Uterus (tissue), 4 donors: ENCODE measurements around the gene TBC1D16. TPM values are rescaled to one million over a fixed set of nuclear protein-coding genes. Genes with fewer than 3 reads are reported as not detected.
A peak's percentile ranks its signal among the peaks of the same experiment; 100 is the strongest.

ENCODE experiments used
- DNase-seq, 2 donors: peaks; one replicate each; pipeline ENCODE4 v3.0.0-alpha.2; 2019 to 2020
- H3K27ac ChIP-seq, 2 donors: fragments of 200-600 bp; sonication (generic); 1 replicate in 1 of 2; 2 replicates in 1 of 2; pipeline ENCODE4 v1.5.1; 2016 to 2018
- H3K27me3 ChIP-seq, 2 donors: fragments of 200-600 bp; sonication (generic); one replicate each; pipeline ENCODE4 v1.5.1; 2018 to 2019; ENCODE audit warnings: control low read depth in 1 of 2
- H3K36me3 ChIP-seq, 2 donors: fragments of 200-600 bp; sonication (generic); one replicate each; pipeline ENCODE4 v1.5.1; 2019; ENCODE audit warnings: control low read depth in 1 of 2
- H3K4me1 ChIP-seq, 2 donors: fragments of 200-600 bp; sonication (generic); one replicate each; pipeline ENCODE4 v1.5.1; 2018 to 2019; ENCODE audit warnings: control low read depth in 1 of 2
- H3K4me3 ChIP-seq, 2 donors: fragments of 200-600 bp; sonication (generic); 1 replicate in 1 of 2; 2 replicates in 1 of 2; pipeline ENCODE4 v1.5.1; 2018 to 2019; ENCODE audit warnings: mild to moderate bottlenecking in 1 of 2
- H3K9me3 ChIP-seq, 2 donors: fragments of 200-600 bp; sonication (generic); one replicate each; pipeline ENCODE4 v1.5.1; 2019; ENCODE audit warnings: control low read depth in 1 of 2
- POLR2A ChIP-seq, 2 donors: fragments of 450-650 bp; IDR thresholded peaks; one replicate each; pipeline ENCODE4 v1.6.1; 2016; ENCODE audit warnings: antibody characterized with exemption in 2 of 2, mild to moderate bottlenecking in 1 of 2, moderate library complexity in 1 of 2
- intact Hi-C: fragments of 100-400 bp; cut with DNase I; formaldehyde crosslinking; loops from one replicate; pipeline ENCODE4 v1.15.1; 2023; ENCODE audit warnings: low total_unique reads
- total RNA-seq, 4 donors: library from RNA; depleted of rRNA in 3 of 4; stranded (reverse); fragments of >200 nt in 3 of 4; gene quantifications; one replicate each; pipeline versions ENCODE4 v1.1.0 to v1.2.4, GENCODE V29; 2014 to 2023
- TF ChIP-seq, protein P1 (sequence below), 4 experiments: fragments of 200-600 bp in 2 of 4; fragments of 450-650 bp in 2 of 4; sonication (generic) in 2 of 4; IDR thresholded peaks; one replicate each; pipeline ENCODE4 v1.5.1; 2016 to 2019; ENCODE audit warnings: antibody characterized with exemption in 4 of 4, mild to moderate bottlenecking in 2 of 4, moderate library complexity in 1 of 4
- donor health status: DM: yes; HTN: yes; CAD: no.

The TBC1D16 gene
- total RNA-seq, 4 donors from 2014 or later, result 3.8 to 58.2 (median 18.3) TPM

DNA sequence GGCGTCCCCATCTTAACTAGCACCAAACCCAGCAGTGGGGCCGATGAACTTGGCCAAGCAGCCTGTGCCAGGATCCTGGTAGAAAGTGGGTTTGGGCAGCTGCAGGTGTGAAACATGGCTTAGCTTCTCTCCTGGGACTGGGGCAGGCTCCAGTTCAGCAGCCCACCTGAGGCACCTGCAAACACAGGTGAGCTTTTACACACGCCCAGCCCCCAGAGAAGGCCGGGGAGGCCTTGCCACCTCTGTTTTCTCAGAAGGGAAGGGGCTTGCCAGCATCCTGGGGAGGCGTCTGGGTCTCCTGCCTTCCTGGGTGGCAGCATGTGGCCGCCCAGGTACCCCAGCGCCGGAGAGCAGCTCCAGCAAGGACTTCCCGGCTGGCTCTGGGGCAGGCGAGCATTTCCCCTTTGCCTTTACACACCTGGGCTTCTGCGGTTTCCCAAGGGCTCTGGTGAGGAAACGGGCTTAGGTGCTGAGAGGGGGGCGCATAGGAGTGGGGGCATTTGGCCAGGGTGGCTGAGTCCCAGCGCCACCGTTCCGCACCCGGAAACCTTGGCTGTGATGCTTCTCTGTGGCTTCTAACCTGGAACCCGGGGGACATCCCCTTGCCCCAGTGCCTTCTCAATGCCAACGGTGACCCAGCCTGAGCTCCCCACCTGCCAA, 114.8 kb downstream of the TBC1D16 start:
- DNase-seq, result no peak
- H3K4me3 ChIP-seq, result no peak overlapping the region
- H3K27me3 ChIP-seq, result no peaks in the 10 kb centered on the region
- H3K4me1 ChIP-seq, result peaks cover 0 to 13% of the 10 kb centered on the region in 2 donors
- no peaks in the 10 kb centered on the region for H3K36me3 ChIP-seq
- no peaks in the 10 kb centered on the region for H3K9me3 ChIP-seq
- TF ChIP-seq, protein P1, sequence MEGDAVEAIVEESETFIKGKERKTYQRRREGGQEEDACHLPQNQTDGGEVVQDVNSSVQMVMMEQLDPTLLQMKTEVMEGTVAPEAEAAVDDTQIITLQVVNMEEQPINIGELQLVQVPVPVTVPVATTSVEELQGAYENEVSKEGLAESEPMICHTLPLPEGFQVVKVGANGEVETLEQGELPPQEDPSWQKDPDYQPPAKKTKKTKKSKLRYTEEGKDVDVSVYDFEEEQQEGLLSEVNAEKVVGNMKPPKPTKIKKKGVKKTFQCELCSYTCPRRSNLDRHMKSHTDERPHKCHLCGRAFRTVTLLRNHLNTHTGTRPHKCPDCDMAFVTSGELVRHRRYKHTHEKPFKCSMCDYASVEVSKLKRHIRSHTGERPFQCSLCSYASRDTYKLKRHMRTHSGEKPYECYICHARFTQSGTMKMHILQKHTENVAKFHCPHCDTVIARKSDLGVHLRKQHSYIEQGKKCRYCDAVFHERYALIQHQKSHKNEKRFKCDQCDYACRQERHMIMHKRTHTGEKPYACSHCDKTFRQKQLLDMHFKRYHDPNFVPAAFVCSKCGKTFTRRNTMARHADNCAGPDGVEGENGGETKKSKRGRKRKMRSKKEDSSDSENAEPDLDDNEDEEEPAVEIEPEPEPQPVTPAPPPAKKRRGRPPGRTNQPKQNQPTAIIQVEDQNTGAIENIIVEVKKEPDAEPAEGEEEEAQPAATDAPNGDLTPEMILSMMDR (IDR thresholded peaks at IDR 0.05), result no peak
- TF ChIP-seq POLR2A (IDR thresholded peaks at IDR 0.05), result no peak
- intact Hi-C loops, result no loop called here
- H3K27ac ChIP-seq, result no peak overlapping the region

DNA sequence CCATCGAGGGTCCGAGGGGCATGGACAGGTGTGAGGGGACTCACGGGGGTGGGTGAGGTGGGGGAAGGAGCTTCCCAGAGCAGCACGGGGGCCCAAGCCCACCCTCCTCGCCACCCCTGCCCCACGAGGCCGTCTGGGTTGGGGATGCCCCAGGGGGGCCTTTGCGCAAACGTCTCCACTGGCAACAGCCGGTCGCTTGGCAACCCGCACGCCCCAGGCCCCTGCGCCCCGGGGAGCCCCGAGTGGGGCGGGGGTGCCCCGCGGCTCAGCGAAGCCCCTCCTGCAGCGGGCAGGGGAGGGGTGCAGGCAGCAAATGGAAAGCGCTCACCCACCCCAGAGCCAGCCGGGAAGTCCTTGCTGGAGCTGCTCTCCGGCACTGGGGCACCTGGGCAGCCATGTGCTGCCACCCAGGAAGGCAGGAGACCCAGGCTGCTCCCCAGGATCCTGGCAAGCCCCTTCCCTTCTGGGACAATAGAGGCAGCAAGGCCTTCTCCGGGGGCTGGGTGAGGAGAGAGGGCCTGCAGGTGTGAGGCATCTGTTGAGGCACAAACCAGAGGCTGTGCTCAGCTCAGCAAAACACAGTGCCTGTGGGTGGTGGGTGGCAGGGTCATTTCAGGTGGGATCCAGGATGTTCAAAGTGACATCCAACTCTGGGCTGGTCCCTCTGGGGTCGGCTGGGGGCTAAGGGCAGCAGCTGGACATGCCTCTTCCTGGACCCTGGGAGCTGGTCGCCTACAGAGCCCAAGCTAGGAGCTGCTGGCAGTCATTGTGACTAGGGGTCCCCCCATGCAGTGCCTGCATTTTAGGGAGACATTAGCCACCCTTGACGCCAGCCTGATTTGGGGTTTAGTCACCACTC, 115.6 kb downstream of the TBC1D16 start:
- Histone ChIP-seq H3K36me3 (no peaks in the 10 kb centered on the region), H3K27ac (no peak overlapping the region), H3K9me3 (no peaks in the 10 kb centered on the region), H3K4me3 (no peak overlapping the region), H3K4me1 (peaks cover 0 to 13% of the 10 kb centered on the region in 2 donors), H3K27me3 (no peaks in the 10 kb centered on the region)
- TF ChIP-seq, protein P1 (IDR thresholded peaks at IDR 0.05), result no peak
- no peak for TF ChIP-seq POLR2A (IDR thresholded peaks at IDR 0.05)
- intact Hi-C loops, result no loop called here
- DNase-seq, result no peak

DNA sequence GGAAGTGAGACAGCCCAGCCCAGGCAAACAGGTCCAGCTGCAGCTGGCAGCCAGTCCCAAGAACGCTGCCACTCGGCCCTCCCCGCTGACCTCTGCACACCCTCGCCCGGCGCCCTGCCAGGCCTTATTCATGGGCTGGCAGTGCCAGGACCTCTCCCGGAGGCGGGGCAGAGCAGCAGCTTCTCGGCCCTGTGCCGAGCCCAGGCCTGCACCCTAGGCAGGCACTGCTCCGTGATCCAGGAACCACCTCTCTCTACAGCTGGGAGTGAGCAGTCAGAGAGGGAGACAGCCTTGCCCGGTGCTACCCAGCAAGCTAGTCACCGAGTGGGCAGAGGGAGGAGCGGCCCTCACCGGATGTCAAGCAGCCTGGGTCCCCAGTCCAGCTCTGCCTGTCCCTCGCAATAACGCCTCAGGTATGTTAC, 116.5 kb downstream of the TBC1D16 start:
- H3K4me3 ChIP-seq, result no peak overlapping the region
- TF ChIP-seq, protein P1 (IDR thresholded peaks at IDR 0.05), result no peak
- no peak for TF ChIP-seq POLR2A (IDR thresholded peaks at IDR 0.05)
- H3K27ac ChIP-seq, result no peak overlapping the region

DNA sequence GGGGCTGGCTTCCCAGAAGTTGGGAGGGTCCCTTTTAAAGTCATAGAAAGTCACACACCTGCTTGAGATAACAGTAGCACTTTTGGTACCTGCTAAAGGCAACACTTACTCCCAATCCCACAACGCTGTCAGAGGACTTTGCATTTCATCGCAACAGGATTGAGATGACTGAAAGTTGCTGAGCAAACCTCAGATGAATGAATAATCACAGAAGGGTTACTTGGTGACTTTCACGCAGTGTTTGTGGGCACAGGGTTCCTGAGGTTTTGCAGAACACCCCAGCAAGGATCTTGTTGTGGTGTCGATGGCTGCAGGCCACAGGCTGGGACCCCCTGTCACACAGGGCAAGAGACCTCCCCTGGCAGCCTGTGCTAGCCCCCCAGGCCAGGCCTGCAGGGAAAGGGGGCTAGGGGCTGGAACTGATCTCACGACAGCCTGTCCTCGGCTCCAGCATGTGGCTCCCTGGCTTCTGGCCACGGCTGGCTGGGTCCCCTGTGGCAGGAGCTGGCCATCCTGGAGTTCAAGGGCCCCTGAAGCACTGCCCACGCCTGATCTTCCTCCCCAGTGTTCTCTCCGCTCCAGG, 117.0 kb downstream of the TBC1D16 start:
- no peak overlapping the region for H3K4me3 ChIP-seq
- no peaks in the 10 kb centered on the region for H3K9me3 ChIP-seq
- peaks cover 0 to 13% of the 10 kb centered on the region in 2 donors for H3K4me1 ChIP-seq
- TF ChIP-seq, protein P1 (IDR thresholded peaks at IDR 0.05), result no peak
- TF ChIP-seq POLR2A (IDR thresholded peaks at IDR 0.05), result no peak
- DNase-seq, result no peak
- no peaks in the 10 kb centered on the region for H3K36me3 ChIP-seq
- intact Hi-C loops, result no loop called here
- no peaks in the 10 kb centered on the region for H3K27me3 ChIP-seq
- H3K27ac ChIP-seq, result no peak overlapping the region

More for the DNA sequence above, 116.5 kb downstream of the TBC1D16 start:
- H3K36me3 ChIP-seq, result no peaks in the 10 kb centered on the region
- peak; percentile 61 to 62 for DNase-seq
- intact Hi-C loops, result no loop called here
- no peaks in the 10 kb centered on the region for H3K9me3 ChIP-seq
- H3K4me1 ChIP-seq, result peaks cover 0 to 13% of the 10 kb centered on the region in 2 donors
- no peaks in the 10 kb centered on the region for H3K27me3 ChIP-seq
